B cell (primary cell): ENCODE data around the gene B3GALNT1. TPM values are rescaled to one million over a fixed set of nuclear protein-coding genes. Genes with fewer than 3 reads are reported as not detected.

ENCODE experiments used
- ATAC-seq: fragments of 200-7000 bp; cut with Tn5 transposase; one replicate; pipeline ENCODE4 v1.10.0; 2021; ENCODE audit warnings: low read depth, mild to moderate bottlenecking, moderate number of reproducible peaks, moderate library complexity
- CTCF ChIA-PET: fragments of 350-600 bp; sonication (Branson Sonifier 250); formaldehyde crosslinking; loops from one replicate; lab custom pipeline; 2021; ENCODE audit warnings: antibody characterized with exemption, inconsistent platforms; lab: Charles Lee
- POLR2A ChIA-PET: fragments of 350-600 bp; sonication (Branson Sonifier 250); formaldehyde crosslinking; loops from one replicate; lab custom pipeline; 2021; ENCODE audit warnings: antibody characterized with exemption; lab: Charles Lee
- DNase-seq: peaks from one replicate; pipeline ENCODE4 v3.0.0; 2013
- H2AFZ ChIP-seq: 2 replicates; pipeline ENCODE4 v1.6.1; 2012; ENCODE audit warnings: mild to moderate bottlenecking, low read depth, low read length; ENCODE audit not compliant: insufficient read depth, poor library complexity, severe bottlenecking
- H3K27ac ChIP-seq, 2 donors: 1 replicate in 1 of 2; 2 replicates in 1 of 2; pipeline ENCODE4 v1.5.1; 2012 to 2013; ENCODE audit warnings: low read length in 2 of 2, mild to moderate bottlenecking in 2 of 2, moderate library complexity in 1 of 2
- H3K27me3 ChIP-seq, 4 experiments: fragments of 200-600 bp in 1 of 4; sonication (generic) in 1 of 4; replicated peaks in 1 of 4; 1 replicate in 2 of 4; 2 replicates in 2 of 4; pipeline versions ENCODE4 v1.6.1 to v1.7.0; 2013 to 2016; ENCODE audit warnings: low read length in 3 of 4, mild to moderate bottlenecking in 2 of 4, mixed read lengths in 1 of 4, moderate library complexity in 1 of 4; ENCODE audit not compliant: insufficient read depth in 4 of 4, control insufficient read depth in 3 of 4; ENCODE audit errors: control extremely low read depth in 1 of 4
- H3K36me3 ChIP-seq, 2 experiments: replicated peaks in 1 of 2; 1 replicate in 1 of 2; 2 replicates in 1 of 2; pipeline versions ENCODE4 v1.6.1 to v1.7.1; 2013; ENCODE audit warnings: low read length in 1 of 2; ENCODE audit not compliant: insufficient read depth in 2 of 2, control insufficient read depth in 1 of 2; ENCODE audit errors: control extremely low read depth in 1 of 2, extremely low read depth in 1 of 2
- H3K4me1 ChIP-seq, 2 donors: fragments of 200-600 bp in 1 of 2; sonication (generic) in 1 of 2; 1 replicate in 1 of 2; 2 replicates in 1 of 2; pipeline versions ENCODE4 v1.5.1 to v1.6.1; 2013 to 2017; ENCODE audit warnings: low read length in 2 of 2; ENCODE audit not compliant: control insufficient read depth in 2 of 2, insufficient read depth in 2 of 2
- H3K4me2 ChIP-seq: replicated peaks from 2 replicates; pipeline ENCODE3; 2012; ENCODE audit warnings: mild to moderate bottlenecking, low read depth, low read length; ENCODE audit not compliant: poor library complexity, severe bottlenecking
- H3K4me3 ChIP-seq, 5 experiments: fragments of 200-600 bp in 1 of 5; sonication (generic) in 1 of 5; 1 replicate in 3 of 5; 2 replicates in 2 of 5; pipeline versions ENCODE4 v1.5.1 to v1.7.0; 2011 to 2016; ENCODE audit warnings: low read length in 4 of 5, mild to moderate bottlenecking in 4 of 5, low read depth in 2 of 5, control low read depth in 1 of 5, moderate library complexity in 1 of 5; ENCODE audit not compliant: insufficient read depth in 1 of 5; ENCODE audit errors: control extremely low read depth in 1 of 5, extremely low read depth in 1 of 5
- H3K79me2 ChIP-seq: fragments of 200-600 bp; sonication (generic); one replicate; pipeline ENCODE4 v1.6.0; 2016; ENCODE audit warnings: low read length; ENCODE audit not compliant: control insufficient read depth, insufficient read depth
- H3K9ac ChIP-seq: fragments of 200-600 bp; sonication (generic); 2 replicates; pipeline ENCODE4 v1.6.1; 2017; ENCODE audit warnings: mild to moderate bottlenecking, low read length, moderate library complexity
- H3K9me3 ChIP-seq, 3 donors: one replicate each; pipeline versions ENCODE4 v1.6.1 to v1.7.1; 2013; ENCODE audit warnings: low read length in 2 of 3; ENCODE audit not compliant: control insufficient read depth in 2 of 3, insufficient read depth in 1 of 3; ENCODE audit errors: control extremely low read depth in 1 of 3
- H4K20me1 ChIP-seq: 2 replicates; pipeline ENCODE4 v1.6.0; 2012; ENCODE audit warnings: mild to moderate bottlenecking, low read length; ENCODE audit not compliant: insufficient read depth, control insufficient read depth, poor library complexity, severe bottlenecking
- H3K27ac Mint-ChIP-seq: one replicate; pipeline ENCODE4 v1.8.0; 2021; ENCODE audit warnings: mixed read lengths
- H3K27me3 Mint-ChIP-seq: one replicate; pipeline ENCODE4 v1.8.0; 2021; ENCODE audit warnings: mixed read lengths
- H3K4me1 Mint-ChIP-seq: one replicate; pipeline ENCODE4 v1.8.0; 2021; ENCODE audit warnings: mixed read lengths
- H3K4me3 Mint-ChIP-seq: one replicate; pipeline ENCODE4 v1.8.0; 2021; ENCODE audit warnings: mixed read lengths
- H3K9me3 Mint-ChIP-seq: one replicate; pipeline ENCODE4 v1.8.0; 2022; ENCODE audit warnings: mixed read lengths; ENCODE audit not compliant: insufficient read depth
- EZH2 ChIP-seq: IDR thresholded peaks from 2 replicates; pipeline ENCODE4 v1.6.1; 2012; ENCODE audit warnings: borderline replicate concordance, low read depth, mild to moderate bottlenecking, moderate library complexity, low read length; ENCODE audit not compliant: insufficient read depth, poor library complexity, severe bottlenecking
- WGBS: methylation state at CpG from one replicate; pipeline ENCODE4 v1.1.5; 2013; ENCODE audit warnings: missing lambda C conversion rate; ENCODE audit not compliant: insufficient coverage; 5-methylcytosine and 5-hydroxymethylcytosine counted together
- intact Hi-C: fragments of 100-400 bp; cut with micrococcal nuclease; formaldehyde crosslinking; loops from one replicate; pipeline ENCODE4 v1.10.0; 2022
- polyA plus RNA-seq: library from polyadenylated mRNA; depleted of rRNA; stranded (reverse); fragments of >200 nt; gene quantifications from 2 replicates; pipeline ENCODE4 v1.2.3, GENCODE V29; 2012
- total RNA-seq, 2 donors: library from RNA; stranded (reverse); fragments of 120-200 nt in 1 of 2; gene quantifications; 1 replicate in 1 of 2; 2 replicates in 1 of 2; pipeline versions ENCODE4 v1.2.3 to v1.2.4, GENCODE V29; 2013 to 2022
- TF ChIP-seq, protein P1 (sequence below): fragments of 200-600 bp; IDR thresholded peaks from one replicate; pipeline ENCODE4 v1.8.0; 2022; ENCODE audit warnings: antibody characterized with exemption, mild to moderate bottlenecking

B3GALNT1 gene
- total and polyA plus RNA-seq, 2 donors (not counting 1 experiment from before 2014, with no cell fraction given), result 0.28 to 6.4 TPM

DNA sequence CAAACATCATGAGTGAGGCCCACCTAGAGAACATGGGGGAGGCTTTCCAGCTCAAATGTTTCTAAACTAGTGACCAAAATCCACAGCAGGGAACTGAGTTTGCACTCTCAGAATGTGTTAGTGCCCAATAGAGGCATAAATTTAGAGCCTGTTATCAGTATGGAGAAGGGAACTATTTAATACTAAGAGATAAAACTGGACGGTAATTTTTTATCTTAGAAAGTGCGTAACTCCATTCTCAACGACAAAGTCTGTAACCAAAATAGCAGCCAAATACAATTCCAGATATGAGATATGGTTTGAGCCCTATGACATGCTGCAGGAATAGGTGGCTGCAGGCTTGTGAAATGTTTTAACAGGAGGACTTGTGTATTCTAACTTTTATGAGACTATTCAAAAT is 3.5 kb downstream of the B3GALNT1 start:
- no CpG with 5 or more reads among the region's 3 CpGs for WGBS
- intact Hi-C loops, result loop anchor here (10.0 kb wide), 1 partner anchor 147 kb away; no protein-coding TSS in a partner anchor
- H3K4me2 ChIP-seq, result no peak overlapping the region
- no peaks in the 10 kb centered on the region for H3K9me3 ChIP-seq
- Mint-ChIP-seq H3K27ac (no peak overlapping the region), H3K9me3 (no peaks in the 10 kb centered on the region), H3K4me1 (peaks cover 12% of the 10 kb centered on the region), H3K4me3 (no peak overlapping the region), H3K27me3 (peaks cover 5% of the 10 kb centered on the region)
- no peak overlapping the region for H3K27ac ChIP-seq
- peaks cover 0 to 6% (median 0%) of the 10 kb centered on the region in 4 experiments for H3K27me3 ChIP-seq
- ChIA-PET POLR2A (no interaction called here), CTCF (interaction anchor here (1.3 kb wide), 1 partner anchor 145 kb away, joined by 4 read pairs; no protein-coding TSS in a partner anchor)
- no peak overlapping the region for H3K4me3 ChIP-seq
- H4K20me1 ChIP-seq, result no peaks in the 10 kb centered on the region
- TF ChIP-seq, protein P1, sequence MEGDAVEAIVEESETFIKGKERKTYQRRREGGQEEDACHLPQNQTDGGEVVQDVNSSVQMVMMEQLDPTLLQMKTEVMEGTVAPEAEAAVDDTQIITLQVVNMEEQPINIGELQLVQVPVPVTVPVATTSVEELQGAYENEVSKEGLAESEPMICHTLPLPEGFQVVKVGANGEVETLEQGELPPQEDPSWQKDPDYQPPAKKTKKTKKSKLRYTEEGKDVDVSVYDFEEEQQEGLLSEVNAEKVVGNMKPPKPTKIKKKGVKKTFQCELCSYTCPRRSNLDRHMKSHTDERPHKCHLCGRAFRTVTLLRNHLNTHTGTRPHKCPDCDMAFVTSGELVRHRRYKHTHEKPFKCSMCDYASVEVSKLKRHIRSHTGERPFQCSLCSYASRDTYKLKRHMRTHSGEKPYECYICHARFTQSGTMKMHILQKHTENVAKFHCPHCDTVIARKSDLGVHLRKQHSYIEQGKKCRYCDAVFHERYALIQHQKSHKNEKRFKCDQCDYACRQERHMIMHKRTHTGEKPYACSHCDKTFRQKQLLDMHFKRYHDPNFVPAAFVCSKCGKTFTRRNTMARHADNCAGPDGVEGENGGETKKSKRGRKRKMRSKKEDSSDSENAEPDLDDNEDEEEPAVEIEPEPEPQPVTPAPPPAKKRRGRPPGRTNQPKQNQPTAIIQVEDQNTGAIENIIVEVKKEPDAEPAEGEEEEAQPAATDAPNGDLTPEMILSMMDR, result no peak
- TF ChIP-seq EZH2, result no peak
- H3K36me3 ChIP-seq, result no peaks in the 10 kb centered on the region
- H2AFZ ChIP-seq, result no peak overlapping the region
- H3K4me1 ChIP-seq, result peaks cover 6 to 10% of the 10 kb centered on the region in 2 donors
- H3K79me2 ChIP-seq, result no peaks in the 10 kb centered on the region
- no peak overlapping the region for H3K9ac ChIP-seq
- ATAC-seq (no peak), DNase-seq (no peak)

DNA sequence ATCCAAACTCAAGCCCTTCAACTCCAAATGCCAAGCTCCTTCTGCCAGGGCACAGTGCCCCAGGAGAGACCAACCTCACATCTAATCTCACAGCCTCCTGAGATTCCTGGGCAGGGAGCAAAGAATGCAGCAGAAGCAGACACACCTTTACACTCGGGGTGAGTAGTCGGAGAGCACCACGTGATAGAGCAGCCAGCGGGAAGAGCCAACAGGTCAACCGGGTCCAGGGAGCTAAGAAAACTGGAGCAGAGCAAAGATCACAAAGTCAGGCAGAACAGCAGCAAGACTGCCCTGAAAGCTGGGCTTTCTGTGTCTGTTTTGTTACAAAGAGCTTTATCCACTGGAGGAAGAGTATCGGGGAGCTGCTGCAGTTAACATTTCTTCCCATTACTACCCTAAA is 4.2 kb downstream of the B3GALNT1 start:
- ChIA-PET POLR2A (no interaction called here), CTCF (interaction anchor here (1.3 kb wide), 1 partner anchor 144 kb away, joined by 4 read pairs; no protein-coding TSS in a partner anchor)
- Mint-ChIP-seq H3K9me3 (no peaks in the 10 kb centered on the region), H3K27ac (no peak overlapping the region), H3K27me3 (peaks cover 5% of the 10 kb centered on the region), H3K4me1 (peaks cover 12% of the 10 kb centered on the region), H3K4me3 (no peak overlapping the region)
- H4K20me1 ChIP-seq, result no peaks in the 10 kb centered on the region
- H3K36me3 ChIP-seq, result no peaks in the 10 kb centered on the region
- H2AFZ ChIP-seq, result no peak overlapping the region
- TF ChIP-seq EZH2, result no peak
- TF ChIP-seq, protein P1, result no peak
- H3K9me3 ChIP-seq, result no peaks in the 10 kb centered on the region
- H3K27ac ChIP-seq, result no peak overlapping the region
- H3K79me2 ChIP-seq, result no peaks in the 10 kb centered on the region
- ATAC-seq, result no peak
- no peak overlapping the region for H3K4me2 ChIP-seq
- H3K27me3 ChIP-seq, result peaks cover 0 to 6% (median 0%) of the 10 kb centered on the region in 4 experiments
- no peak for DNase-seq
- no peak overlapping the region for H3K4me3 ChIP-seq
- intact Hi-C loops, result loop anchor here (10.0 kb wide), 1 partner anchor 146 kb away; no protein-coding TSS in a partner anchor
- no peak overlapping the region for H3K9ac ChIP-seq
- H3K4me1 ChIP-seq, result peaks cover 6 to 10% of the 10 kb centered on the region in 2 donors
- 98% methylated on average over 5 of the region's 6 CpGs for WGBS
